A549 treated with DMSO at 1 μM for 4 hours (cell line): ENCODE measurements around the gene IRF3. TPM values are rescaled to one million over a fixed set of nuclear protein-coding genes. Genes with fewer than 3 reads are reported as not detected.

Experiments
- total RNA-seq: library from RNA; stranded (reverse); fragments of 200-300 nt; extraction: Qiagen RNA extraction; gene quantifications from 5 replicates; pipeline ENCODE4 v1.2.3, GENCODE V29; 2022; ENCODE audit warnings: low read depth

The IRF3 gene, protein sequence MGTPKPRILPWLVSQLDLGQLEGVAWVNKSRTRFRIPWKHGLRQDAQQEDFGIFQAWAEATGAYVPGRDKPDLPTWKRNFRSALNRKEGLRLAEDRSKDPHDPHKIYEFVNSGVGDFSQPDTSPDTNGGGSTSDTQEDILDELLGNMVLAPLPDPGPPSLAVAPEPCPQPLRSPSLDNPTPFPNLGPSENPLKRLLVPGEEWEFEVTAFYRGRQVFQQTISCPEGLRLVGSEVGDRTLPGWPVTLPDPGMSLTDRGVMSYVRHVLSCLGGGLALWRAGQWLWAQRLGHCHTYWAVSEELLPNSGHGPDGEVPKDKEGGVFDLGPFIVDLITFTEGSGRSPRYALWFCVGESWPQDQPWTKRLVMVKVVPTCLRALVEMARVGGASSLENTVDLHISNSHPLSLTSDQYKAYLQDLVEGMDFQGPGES
- 86.3 to 119 TPM (median 102 TPM) in 5 replicates for total RNA-seq

DNA sequence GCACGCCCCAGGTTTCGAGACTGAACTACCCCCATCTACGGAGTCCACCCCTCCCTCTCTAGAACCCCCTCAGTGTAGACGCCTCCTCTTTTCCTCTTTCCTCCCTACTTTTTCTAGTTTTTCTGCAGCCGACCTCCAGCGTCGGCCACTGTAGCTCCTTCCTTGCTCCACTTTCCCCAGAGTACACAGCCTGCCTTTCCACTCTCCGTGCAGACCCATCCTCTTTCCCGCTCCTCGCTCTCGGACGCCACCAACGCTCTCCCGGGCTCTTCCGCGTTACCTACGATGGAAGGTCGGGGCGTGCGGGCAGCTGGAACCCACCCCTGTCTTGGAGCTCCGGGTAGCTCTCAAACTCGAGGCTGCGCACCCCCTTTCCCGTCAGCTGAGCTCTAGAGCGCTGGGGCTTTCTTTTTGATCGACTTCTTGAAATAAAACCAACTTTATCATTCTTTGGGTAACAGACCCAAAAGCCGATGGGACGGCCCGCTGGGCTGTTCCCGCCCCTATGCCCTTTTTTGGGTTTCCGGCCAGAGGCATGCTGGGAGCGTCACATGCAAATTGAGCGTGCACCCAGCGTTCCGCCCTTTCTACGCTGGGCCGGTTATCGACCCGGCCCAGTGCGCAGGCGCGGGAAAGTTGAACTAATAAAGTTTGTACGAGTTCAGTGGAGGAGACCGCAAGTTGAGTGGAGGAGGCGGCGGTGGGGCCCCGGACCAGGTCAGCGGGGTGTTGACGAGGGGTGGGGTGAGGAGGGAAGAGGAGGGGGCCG, at the start of gene IRF3, which contains the start of gene BCL2L12:
IRF3 (minus strand) TSS at position 507 of the 769 bp plus-strand sequence. CDS start 1,019 bp downstream, outside the sequence.
BCL2L12 (plus strand) TSS at position 583 of the 769 bp plus-strand sequence. CDS start 760 bp downstream, outside the sequence.

GRCh38 chr19:49690656-49691242, 25.1 kb upstream of the IRF3 start, which contains the start of gene CPT1C:
Gene CPT1C, plus strand, starts transcription at chr19:49691116. Its CDS starts 1,137 bp downstream, at chr19:49692253.

GRCh38 chr19:49689133-49690078, 23.7 kb upstream of the IRF3 start, which contains the start of gene ADM5:
Gene ADM5, plus strand, starts transcription at chr19:49689594. Its CDS starts 244 bp downstream, at chr19:49689838.

GRCh38 chr19:49677231-49677900, 11.7 kb upstream of the IRF3 start, which contains the start of gene PRMT1:
Gene PRMT1, plus strand, starts transcription at chr19:49677271. Its CDS starts 10 bp downstream, at chr19:49677281.

DNA sequence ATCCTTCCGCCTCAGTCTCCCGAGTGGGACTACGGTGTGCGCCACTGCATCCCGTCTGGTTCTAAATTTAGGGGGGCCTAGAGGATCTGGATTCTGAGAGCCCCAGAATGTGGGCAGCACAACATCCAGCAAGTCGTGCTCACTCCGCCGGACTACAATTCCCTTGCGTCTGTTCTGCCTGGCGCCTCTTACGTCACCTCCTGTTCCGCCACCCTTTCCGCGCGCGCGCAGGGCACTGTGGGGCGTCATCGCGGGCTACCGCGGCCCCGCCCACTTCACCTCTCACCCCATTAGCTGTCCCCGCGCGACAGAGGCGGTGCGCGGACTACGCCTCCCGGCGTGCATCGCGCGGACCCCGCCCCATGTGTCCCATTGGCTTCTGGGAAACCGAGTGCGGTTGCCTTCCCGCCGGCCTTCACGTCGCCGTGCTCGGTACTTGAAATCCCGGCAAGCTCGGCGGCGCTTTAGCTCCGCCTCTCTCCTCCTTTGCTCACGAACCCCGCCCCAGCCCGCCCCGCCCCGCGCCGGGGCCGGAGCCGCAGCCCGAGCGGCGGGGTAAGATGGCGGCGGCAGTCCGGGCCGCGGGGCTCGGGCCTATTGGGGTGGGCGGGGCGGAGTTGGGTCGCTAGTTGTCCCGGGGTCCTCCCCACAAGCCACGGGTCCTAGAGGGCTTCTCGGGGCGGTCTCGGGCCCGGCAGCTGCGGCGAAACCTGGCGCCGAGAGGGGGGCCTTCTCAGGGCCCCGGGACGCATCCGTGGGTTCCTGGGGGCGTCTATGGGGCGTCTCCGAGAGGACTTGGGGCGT, 23.8 kb downstream of the IRF3 start, which contains the start of gene SCAF1:
SCAF1 (plus strand) TSS at position 522 of the 804 bp plus-strand sequence. CDS start 2,818 bp downstream, outside the sequence.

DNA sequence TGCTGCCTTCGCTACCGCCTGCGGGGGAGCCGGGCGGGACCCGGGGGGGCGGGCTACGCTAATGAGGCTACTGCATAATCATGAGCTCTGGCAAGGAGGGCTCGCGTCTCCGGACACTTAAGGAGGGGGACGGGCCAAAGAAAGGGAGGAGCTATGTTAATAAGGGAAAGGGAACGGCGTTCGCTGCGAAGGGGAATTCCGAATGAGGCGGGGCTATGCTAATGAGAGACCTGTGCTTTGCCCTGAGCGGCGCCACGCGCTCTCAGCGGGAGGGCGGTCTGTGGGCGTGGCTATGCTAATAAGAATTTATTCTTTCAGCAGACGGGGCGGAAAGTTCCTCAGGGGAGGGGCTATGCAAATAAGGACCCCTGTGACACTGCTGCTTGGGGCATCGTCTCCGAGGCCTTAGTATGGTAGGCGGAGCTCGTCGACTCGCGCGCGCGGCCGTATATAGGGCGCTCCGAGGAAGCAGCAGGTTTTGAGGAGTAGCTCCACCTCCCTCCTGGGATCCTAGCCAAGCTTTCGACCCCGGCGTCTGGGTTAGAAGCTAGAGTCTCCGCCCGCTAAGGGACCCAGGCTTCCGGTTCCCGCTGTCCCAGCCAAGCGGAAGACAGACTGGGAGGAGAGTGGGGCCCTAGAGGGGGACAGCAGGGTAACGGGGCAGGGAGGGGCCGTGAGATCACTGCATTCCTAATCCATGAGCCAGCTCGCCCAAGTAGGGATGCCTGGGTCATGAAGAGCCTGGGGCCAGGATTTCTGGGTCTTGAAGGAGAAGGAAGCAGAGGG, 25.4 kb downstream of the IRF3 start, which contains the start of gene RRAS:
RRAS (minus strand) TSS at position 31 of the 786 bp plus-strand sequence. CDS start 45 bp downstream, outside the sequence.

Other genes with a start within 250 kb of the IRF3 start
- not detected in 5 replicates for gene PTH2, start 242.4 kb downstream of the IRF3 start, total RNA-seq
- gene GFY, start 240.5 kb downstream of the IRF3 start, total RNA-seq, result 0.07 to 0.22 TPM (median 0.18 TPM) in 4 of 5 replicates, not detected in the other
- gene SLC17A7, start 224.3 kb downstream of the IRF3 start, total RNA-seq, result 0.49 to 0.63 TPM (median 0.61 TPM) in 5 replicates
- 87.2 to 97.5 TPM (median 96.7 TPM) in 5 replicates for gene PIH1D1, start 214.0 kb downstream of the IRF3 start, total RNA-seq
- gene ALDH16A1, start 212.6 kb downstream of the IRF3 start, total RNA-seq, result 14.5 to 29.0 TPM (median 22.6 TPM) in 5 replicates
- gene FLT3LG, start 191.6 kb downstream of the IRF3 start, total RNA-seq, result 0.68 to 1.7 TPM (median 1.2 TPM) in 5 replicates
- gene RPL13A, start 178.2 kb downstream of the IRF3 start, total RNA-seq, result 3,835 to 4,657 TPM (median 3,991 TPM) in 5 replicates
- gene RPS11, start 169.4 kb downstream of the IRF3 start, total RNA-seq, result 3,649 to 5,162 TPM (median 3,839 TPM) in 5 replicates
- gene FCGRT, start 153.2 kb downstream of the IRF3 start, total RNA-seq, result 26.1 to 29.8 TPM (median 28.3 TPM) in 5 replicates
- 1.5 to 2.1 TPM (median 1.7 TPM) in 5 replicates for gene RCN3, start 137.9 kb downstream of the IRF3 start, total RNA-seq
- 84.6 to 109 TPM (median 95.2 TPM) in 5 replicates for gene NOSIP, start 85.3 kb downstream of the IRF3 start, total RNA-seq
- 0.54 to 1.2 TPM (median 0.87 TPM) in 5 replicates for gene PRRG2, start 84.5 kb downstream of the IRF3 start, total RNA-seq
- gene PRR12, start 74.7 kb downstream of the IRF3 start, total RNA-seq, result 27.6 to 35.1 TPM (median 29.7 TPM) in 5 replicates
- 83.1 to 125 TPM (median 114 TPM) in 5 replicates for gene RRAS, start 25.7 kb downstream of the IRF3 start, total RNA-seq
- 41.9 to 71.4 TPM (median 66.3 TPM) in 5 replicates for gene SCAF1, start 23.6 kb downstream of the IRF3 start, total RNA-seq
- gene BCL2L12, start 76 bp upstream of the IRF3 start, total RNA-seq, result 58.3 to 77.0 TPM (median 67.6 TPM) in 5 replicates
- gene PRMT1, start 11.4 kb upstream of the IRF3 start, total RNA-seq, result 373 to 457 TPM (median 431 TPM) in 5 replicates
- gene ADM5, start 23.7 kb upstream of the IRF3 start, total RNA-seq, result 4.0 to 7.6 TPM (median 5.7 TPM) in 5 replicates
- 11.6 to 14.6 TPM (median 13.4 TPM) in 5 replicates for gene CPT1C, start 25.3 kb upstream of the IRF3 start, total RNA-seq
- gene TSKS, start 97.4 kb upstream of the IRF3 start, total RNA-seq, result 0.06 TPM in 1 of 5 replicates, not detected in the others
- 44.3 to 56.6 TPM (median 52.4 TPM) in 5 replicates for gene AP2A1, start 101.1 kb upstream of the IRF3 start, total RNA-seq
- gene FUZ, start 147.4 kb upstream of the IRF3 start, total RNA-seq, result 13.9 to 17.0 TPM (median 15.0 TPM) in 5 replicates
- 51.8 to 71.0 TPM (median 61.4 TPM) in 5 replicates for gene MED25, start 152.4 kb upstream of the IRF3 start, total RNA-seq
- 121 to 156 TPM (median 142 TPM) in 5 replicates for gene PTOV1, start 185.3 kb upstream of the IRF3 start, total RNA-seq
- 51.8 to 57.7 TPM (median 54.9 TPM) in 5 replicates for gene PNKP, start 201.7 kb upstream of the IRF3 start, total RNA-seq
- gene AKT1S1, start 211.5 kb upstream of the IRF3 start, total RNA-seq, result 75.5 to 121 TPM (median 104 TPM) in 5 replicates
- 21.9 to 24.2 TPM (median 22.6 TPM) in 5 replicates for gene TBC1D17, start 211.8 kb upstream of the IRF3 start, total RNA-seq
- gene IL4I1, start 231.0 kb upstream of the IRF3 start, total RNA-seq, result 0.58 to 1.2 TPM (median 0.76 TPM) in 5 replicates